PC-3 (cell line): ENCODE data around the gene GLRB.

ENCODE experiments used
- CTCF ChIP-seq: fragments of 300-600 bp; sonication (generic); conservative IDR thresholded peaks from 2 replicates; pipeline ENCODE4 v1.5.1; 2017; ENCODE audit warnings: antibody characterized with exemption, low read depth, mild to moderate bottlenecking, low read length
- EZH2 ChIP-seq: fragments of 300-600 bp; sonication (generic); IDR thresholded peaks from one replicate; pipeline ENCODE4 v1.6.1; 2017; ENCODE audit warnings: antibody characterized with exemption, mild to moderate bottlenecking, low read length; ENCODE audit not compliant: unreplicated experiment
- EZH2phosphoT487 ChIP-seq: fragments of 300-600 bp; sonication (generic); IDR thresholded peaks from 2 replicates; pipeline ENCODE4 v1.6.1; 2018; ENCODE audit warnings: mild to moderate bottlenecking, antibody characterized with exemption, low read length, borderline replicate concordance

GRCh38 chr4:157185363-157185762 is 109.4 kb downstream of the GLRB start:
- TF ChIP-seq EZH2 (no peak), CTCF (no peak), EZH2phosphoT487 (no peak)
